ENCODE results near the gene GSTM2. TPM values are rescaled to one million over a fixed set of nuclear protein-coding genes. Genes with fewer than 3 reads are reported as not detected.

Gene GSTM2
- total RNA-seq, 1 donor from 2014 or later: 75.6 TPM

DNA sequence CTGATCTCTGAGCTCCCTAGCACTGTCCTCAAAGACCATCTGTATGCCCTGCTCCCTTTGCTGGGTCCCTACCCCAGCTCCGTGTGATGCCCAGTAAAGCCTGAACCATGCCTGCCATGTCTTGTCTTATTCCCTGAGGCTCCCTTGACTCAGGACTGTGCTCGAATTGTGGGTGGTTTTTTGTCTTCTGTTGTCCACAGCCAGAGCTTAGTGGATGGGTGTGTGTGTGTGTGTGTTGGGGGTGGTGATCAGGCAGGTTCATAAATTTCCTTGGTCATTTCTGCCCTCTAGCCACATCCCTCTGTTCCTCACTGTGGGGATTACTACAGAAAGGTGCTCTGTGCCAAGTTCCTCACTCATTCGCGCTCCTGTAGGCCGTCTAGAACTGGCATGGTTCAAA is 49.9 kb downstream of the GSTM2 start:
- no peaks in the 10 kb centered on the region for H3K9me3 Mint-ChIP-seq
- DNase-seq (ENCODE audit: extremely low spot score, unreplicated experiment): no peak
- TF ChIP-seq, protein P1, sequence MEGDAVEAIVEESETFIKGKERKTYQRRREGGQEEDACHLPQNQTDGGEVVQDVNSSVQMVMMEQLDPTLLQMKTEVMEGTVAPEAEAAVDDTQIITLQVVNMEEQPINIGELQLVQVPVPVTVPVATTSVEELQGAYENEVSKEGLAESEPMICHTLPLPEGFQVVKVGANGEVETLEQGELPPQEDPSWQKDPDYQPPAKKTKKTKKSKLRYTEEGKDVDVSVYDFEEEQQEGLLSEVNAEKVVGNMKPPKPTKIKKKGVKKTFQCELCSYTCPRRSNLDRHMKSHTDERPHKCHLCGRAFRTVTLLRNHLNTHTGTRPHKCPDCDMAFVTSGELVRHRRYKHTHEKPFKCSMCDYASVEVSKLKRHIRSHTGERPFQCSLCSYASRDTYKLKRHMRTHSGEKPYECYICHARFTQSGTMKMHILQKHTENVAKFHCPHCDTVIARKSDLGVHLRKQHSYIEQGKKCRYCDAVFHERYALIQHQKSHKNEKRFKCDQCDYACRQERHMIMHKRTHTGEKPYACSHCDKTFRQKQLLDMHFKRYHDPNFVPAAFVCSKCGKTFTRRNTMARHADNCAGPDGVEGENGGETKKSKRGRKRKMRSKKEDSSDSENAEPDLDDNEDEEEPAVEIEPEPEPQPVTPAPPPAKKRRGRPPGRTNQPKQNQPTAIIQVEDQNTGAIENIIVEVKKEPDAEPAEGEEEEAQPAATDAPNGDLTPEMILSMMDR (conservative IDR thresholded peaks at IDR 0.05): no peak
- H3K4me3 Mint-ChIP-seq: no peak overlapping the region
- H3K36me3 Mint-ChIP-seq: no peaks in the 10 kb centered on the region
- no peak overlapping the region for H3K27ac Mint-ChIP-seq
- peaks cover 4% of the 10 kb centered on the region for H3K4me1 Mint-ChIP-seq (ENCODE audit: unreplicated experiment)
- no peaks in the 10 kb centered on the region for H3K27me3 Mint-ChIP-seq

DNA sequence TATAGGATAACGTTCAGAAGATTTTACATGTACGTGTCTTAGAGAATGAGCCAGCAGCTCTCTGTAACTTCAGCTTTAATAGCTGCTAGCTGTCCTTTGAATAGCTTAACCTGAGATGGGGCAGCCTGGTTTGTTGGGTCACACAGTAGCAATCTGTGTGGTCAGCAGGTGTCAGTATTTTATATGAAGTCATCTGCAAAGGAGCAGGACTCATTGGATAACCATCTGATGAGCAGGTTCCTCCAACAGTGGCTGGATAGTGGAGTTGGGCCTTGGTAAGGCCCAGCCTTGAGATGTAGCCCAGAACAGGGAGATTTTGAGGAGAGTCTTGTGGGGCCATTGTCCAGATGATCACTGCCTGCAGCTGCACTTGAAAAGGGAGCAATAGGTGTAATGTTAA is 50.6 kb downstream of the GSTM2 start:
- TF ChIP-seq, protein P1 (conservative IDR thresholded peaks at IDR 0.05): no peak
- no peak overlapping the region for H3K27ac Mint-ChIP-seq

DNA sequence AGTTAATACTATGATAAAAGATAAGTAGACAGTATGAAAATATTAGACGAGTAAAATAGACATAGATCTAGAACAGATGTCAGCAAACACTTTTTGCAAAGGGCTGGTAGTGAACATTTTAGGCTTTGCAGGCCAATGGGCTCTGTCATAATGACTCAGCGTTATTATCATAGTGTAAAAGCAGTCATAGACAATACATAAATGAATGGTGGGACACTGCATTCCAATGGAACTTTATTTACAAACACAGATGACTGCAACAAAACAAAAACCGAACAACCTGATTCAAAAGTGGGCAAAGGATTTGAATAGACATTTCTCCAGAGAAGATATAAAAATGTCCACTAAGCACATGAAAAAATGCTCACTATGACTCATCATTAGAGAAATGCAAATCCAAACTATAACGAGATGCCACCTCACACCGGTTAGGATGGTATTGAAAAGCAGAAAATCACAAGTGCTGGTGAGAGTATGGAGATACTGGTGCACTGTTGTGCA is 51.5 kb downstream of the GSTM2 start:
- H3K4me3 Mint-ChIP-seq: no peak overlapping the region
- H3K27ac Mint-ChIP-seq: no peak overlapping the region
- DNase-seq (ENCODE audit: extremely low spot score, unreplicated experiment): no peak
- H3K36me3 Mint-ChIP-seq: no peaks in the 10 kb centered on the region
- no peaks in the 10 kb centered on the region for H3K27me3 Mint-ChIP-seq
- TF ChIP-seq, protein P1 (conservative IDR thresholded peaks at IDR 0.05): no peak
- H3K9me3 Mint-ChIP-seq: no peaks in the 10 kb centered on the region
- H3K4me1 Mint-ChIP-seq (ENCODE audit: unreplicated experiment): peaks cover 4% of the 10 kb centered on the region

More for the DNA sequence above, 50.6 kb downstream of the GSTM2 start:
- DNase-seq (ENCODE audit: extremely low spot score, unreplicated experiment): no peak
- Mint-ChIP-seq H3K4me3 (no peak overlapping the region), H3K36me3 (no peaks in the 10 kb centered on the region), H3K4me1 (ENCODE audit: unreplicated experiment) (peaks cover 4% of the 10 kb centered on the region), H3K9me3 (no peaks in the 10 kb centered on the region), H3K27me3 (no peaks in the 10 kb centered on the region)

DNA sequence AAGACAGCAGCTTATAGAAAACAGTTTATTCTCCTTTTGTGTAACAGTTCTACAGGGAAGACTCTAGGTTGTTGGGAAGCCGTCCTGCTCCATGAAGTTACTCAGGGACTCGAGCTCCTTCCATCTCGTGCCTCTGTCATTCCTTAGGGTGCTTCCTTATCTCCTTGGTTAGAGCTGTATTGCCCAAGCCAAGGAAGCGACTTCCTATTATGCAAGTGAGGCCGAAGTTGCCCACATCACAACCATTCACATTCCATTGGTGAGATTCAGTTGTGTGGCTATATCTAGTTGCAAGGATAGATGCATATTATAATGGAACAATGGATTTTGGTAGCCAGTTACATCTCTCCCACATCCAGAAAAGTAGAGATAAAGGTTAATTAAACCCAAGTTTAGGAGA is 53.2 kb downstream of the GSTM2 start:
- Mint-ChIP-seq H3K36me3 (no peaks in the 10 kb centered on the region), H3K27me3 (no peaks in the 10 kb centered on the region), H3K4me3 (no peak overlapping the region), H3K9me3 (peaks cover 5% of the 10 kb centered on the region), H3K27ac (no peak overlapping the region), H3K4me1 (ENCODE audit: unreplicated experiment) (peaks cover 9% of the 10 kb centered on the region)
- TF ChIP-seq, protein P1 (conservative IDR thresholded peaks at IDR 0.05): no peak
- no peak for DNase-seq (ENCODE audit: extremely low spot score, unreplicated experiment)

DNA sequence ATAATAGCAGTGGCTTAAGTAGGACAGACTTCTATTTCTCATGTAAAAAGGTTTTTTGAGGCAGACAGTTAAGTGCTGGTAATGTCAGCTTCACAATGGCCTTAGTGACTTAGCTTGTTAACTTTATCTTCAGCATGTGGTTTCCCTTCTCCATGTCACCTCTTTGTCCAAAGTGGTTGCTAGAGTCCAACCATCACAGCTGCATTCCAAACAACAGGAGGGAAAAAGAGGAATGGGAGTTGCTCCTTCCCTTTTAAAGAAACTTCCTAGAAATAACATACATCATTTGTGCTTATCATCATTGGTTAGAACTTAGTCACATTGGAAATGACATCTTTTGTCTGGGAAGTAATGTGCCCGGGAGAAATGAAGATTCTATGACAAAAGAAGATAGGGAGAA is 54.1 kb downstream of the GSTM2 start:
- Mint-ChIP-seq H3K27ac (no peak overlapping the region), H3K27me3 (no peaks in the 10 kb centered on the region), H3K4me3 (no peak overlapping the region), H3K9me3 (peaks cover 5% of the 10 kb centered on the region), H3K36me3 (no peaks in the 10 kb centered on the region), H3K4me1 (ENCODE audit: unreplicated experiment) (peaks cover 10% of the 10 kb centered on the region)
- DNase-seq (ENCODE audit: extremely low spot score, unreplicated experiment): no peak
- TF ChIP-seq, protein P1 (conservative IDR thresholded peaks at IDR 0.05): no peak

Measured in type B pancreatic cell (in vitro differentiated cells).